GF-D8 (cell line): Measurements from ENCODE around the gene RPRML.
"Not testable (repeated sequence)": the region's sequence is repeated elsewhere in the genome, so short reads cannot be mapped to it uniquely, and the experiment has no call there.

Experiments used
- DNase-seq: peaks from one replicate; lab custom pipeline; 2025; lab: John Stamatoyannopoulos, UW

The RPRML gene

GRCh38 chr17:46976626-46977270 lies 2.3 kb downstream of the RPRML start:
- no peak for DNase-seq

- DNase-seq: no peak
Measured at GRCh38 chr17:46975287-46975686, 3.8 kb downstream of the RPRML start.

DNA sequence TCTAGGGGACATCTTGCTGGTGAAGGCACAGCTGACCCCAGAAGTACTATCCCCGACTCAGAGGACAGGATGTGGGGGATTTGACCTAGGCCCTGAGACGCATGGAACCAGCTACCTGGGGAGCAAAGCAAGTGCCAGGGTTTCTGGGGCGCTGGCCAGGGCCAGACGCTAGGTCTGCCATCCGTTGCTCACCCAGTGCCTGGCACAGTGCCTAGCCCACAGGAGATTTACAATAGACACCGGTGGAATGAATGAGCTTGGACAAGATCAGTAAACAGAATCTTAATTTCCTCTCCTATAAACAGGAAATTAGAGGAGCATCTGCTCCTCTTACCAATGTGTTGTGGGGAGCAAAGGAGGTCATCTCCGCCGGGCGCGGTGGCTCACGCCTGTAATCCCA lies 5.0 kb downstream of the RPRML start:
- DNase-seq: no peak

GRCh38 chr17:46972346-46972745 lies 6.7 kb downstream of the RPRML start:
- DNase-seq: no peak

- DNase-seq: no peak
Measured at GRCh38 chr17:46971647-46972300, 7.3 kb downstream of the RPRML start.

- DNase-seq: no peak
Measured at GRCh38 chr17:46968896-46969295, 10.2 kb downstream of the RPRML start.

DNA sequence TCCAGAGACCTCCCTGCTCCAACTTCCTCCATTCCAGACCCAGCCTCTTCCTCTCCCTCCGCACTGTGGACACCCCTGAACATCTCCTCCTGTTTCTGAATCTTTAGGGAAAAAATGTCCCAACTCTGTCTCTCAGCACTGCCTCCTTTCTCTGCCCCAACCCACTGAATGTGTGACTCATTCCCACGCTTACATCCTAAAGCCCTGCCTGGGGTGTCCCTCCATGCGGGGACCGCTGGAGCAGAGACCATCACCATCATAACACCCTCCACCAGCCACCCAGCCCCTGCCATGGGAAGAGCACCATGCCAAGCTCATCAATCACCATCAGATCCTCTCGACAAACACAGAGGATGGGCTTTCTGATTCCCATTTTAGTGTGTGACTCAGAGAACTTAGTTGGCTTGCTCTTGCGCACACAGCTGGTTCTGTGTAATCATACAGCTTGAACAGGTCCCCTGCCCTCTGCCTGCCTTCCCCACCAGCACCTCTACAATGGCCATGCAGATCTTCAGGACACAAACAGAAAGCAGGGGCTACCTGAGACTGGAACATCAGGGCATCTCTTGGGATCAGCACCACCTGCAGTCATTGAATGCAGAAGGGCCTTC lies 10.7 kb downstream of the RPRML start:
- DNase-seq: no peak

GRCh38 chr17:46964315-46965265 lies 14.5 kb downstream of the RPRML start:
- no peak for DNase-seq

DNA sequence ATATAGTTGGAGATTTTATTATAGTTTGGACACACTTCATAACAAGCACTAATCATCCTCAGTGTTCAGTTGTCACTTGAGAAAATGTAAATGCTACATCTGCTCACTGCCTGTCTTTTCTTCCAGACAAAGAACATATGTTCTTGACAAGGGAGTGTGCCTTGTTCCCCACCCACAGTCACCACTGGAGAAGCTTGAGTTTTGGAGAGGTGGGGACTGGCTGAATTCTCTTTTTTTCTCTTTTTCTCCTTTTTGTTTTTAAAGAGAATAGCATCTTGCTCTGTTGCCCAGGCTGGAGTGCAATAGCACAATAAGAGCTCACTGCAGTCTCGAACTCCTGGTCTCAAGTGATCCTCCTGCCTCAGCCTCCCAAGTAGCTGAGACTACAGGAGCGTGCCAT lies 15.5 kb downstream of the RPRML start:
- no peak for DNase-seq

DNA sequence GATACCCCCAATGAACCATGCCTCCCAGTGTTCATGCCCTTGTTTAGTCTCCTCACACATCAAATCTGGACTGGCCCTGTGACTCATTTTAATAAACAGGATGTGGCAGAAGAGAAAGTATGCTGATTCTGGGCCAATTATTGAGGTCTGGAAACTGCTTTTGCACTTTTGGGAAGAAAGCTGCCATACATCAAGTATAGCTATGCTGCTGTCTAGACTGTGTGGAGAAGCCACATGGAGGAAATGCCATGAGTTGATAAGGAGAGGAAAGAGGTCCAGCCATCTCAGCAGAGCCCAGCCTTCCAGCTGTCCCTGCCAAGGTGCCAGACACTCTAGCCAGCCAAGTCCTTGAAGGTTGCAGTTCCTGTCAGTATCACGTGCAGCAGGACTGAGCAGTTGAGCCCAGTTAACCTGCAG lies 16.7 kb downstream of the RPRML start:
- DNase-seq: no peak

DNA sequence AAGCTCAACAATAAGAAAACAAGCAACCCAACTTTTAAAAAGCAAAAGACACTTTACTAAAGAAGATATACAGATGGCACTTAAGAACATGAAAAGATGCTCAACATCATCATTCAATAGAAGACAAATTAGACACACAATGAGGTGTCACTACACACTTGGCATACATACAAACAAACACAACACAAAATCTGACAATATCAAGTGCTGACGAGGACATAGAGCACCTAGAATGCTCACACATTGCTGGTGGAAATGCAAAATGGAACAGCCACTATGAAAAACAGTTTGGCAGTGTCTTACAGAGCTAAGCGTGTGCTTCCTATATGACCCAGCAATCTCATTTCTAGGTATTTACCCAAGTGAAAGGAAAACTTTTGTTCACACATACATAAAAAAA lies 18.9 kb downstream of the RPRML start:
- DNase-seq: no peak

- no peak for DNase-seq
Measured at GRCh38 chr17:46958041-46958591, 20.9 kb downstream of the RPRML start.

DNA sequence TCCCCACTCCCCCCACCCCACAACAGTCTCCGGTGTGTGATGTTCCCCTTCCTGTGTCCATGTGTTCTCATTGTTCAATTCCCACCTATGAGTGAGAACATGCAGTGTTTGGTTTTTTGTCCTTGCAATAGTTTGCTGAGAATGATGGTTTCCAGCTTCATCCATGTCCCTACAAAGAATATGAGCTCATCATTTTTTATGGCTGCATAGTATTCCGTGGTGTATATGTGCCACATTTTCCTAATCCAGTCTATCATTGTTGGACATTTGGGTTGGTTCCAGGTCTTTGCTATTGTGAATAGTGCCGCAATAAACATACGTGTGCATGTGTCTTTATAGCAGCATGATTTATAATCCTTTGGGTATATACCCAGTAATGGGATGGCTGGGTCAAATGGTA lies 25.9 kb downstream of the RPRML start:
- not testable (repeated sequence) for DNase-seq

- no peak for DNase-seq
Measured at GRCh38 chr17:46952115-46952514, 26.9 kb downstream of the RPRML start.

GRCh38 chr17:46951706-46952105 lies 27.3 kb downstream of the RPRML start:
- no peak for DNase-seq

DNA sequence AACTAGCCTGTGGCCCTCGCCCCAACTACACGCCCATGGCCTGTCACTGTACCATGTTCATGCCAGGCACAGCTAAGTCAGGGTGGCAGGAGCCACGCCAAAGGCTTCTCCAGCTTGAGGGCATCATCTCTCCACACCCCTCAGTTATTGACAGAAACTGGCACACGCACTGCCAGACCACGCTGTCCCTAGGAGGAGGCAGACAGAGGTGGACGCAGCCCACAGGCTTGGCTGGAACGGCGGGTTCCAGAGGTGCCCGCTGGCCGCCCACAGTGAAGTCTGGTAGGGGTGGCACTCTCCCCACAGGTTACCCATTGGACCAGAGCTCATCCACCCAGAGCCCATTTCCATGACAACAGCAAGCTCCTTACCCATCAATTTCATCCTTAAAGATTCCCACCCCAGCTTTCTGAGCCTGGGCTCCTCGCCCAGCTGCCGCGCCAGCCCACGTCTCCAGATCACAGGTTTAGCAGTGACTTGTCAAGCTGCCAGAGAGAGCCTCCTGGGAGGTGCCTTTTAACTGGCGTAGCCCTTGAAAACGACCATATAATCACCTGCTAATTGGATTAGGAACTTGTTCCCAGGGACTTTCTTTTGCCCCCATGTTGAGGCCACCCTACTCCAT lies 27.9 kb downstream of the RPRML start:
- DNase-seq: no peak

DNA sequence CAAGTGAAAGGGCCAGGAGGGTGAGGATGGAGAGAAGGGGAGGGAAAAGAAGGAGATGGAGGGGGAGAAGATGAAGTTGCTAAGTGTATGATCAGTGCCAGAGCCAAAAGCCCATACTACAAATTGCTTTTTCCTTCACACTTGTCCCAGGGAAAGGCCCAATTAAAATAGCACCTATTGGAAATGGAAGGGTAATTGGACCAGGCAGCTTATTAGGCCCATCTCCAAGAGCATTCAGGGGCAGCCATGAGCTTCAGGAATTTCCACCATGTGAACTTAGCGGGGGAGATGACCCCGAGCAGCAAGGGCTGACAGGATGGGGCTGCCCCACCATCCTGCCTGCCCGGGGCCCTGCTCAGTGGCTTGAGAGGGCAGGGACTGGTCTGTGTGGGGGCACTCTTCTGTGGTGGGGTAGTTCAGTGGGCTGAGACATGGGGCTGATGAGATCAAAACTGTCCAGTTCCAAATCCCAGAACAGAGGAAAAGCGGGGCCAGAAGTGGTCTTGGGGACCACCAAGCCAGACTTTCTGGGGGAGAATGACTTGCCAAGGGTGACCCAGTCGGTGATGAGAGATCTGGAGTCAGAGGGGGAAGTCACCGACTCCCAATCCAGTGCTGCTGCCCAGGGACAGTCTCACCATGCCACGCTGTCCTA lies 28.6 kb downstream of the RPRML start:
- no peak for DNase-seq

DNA sequence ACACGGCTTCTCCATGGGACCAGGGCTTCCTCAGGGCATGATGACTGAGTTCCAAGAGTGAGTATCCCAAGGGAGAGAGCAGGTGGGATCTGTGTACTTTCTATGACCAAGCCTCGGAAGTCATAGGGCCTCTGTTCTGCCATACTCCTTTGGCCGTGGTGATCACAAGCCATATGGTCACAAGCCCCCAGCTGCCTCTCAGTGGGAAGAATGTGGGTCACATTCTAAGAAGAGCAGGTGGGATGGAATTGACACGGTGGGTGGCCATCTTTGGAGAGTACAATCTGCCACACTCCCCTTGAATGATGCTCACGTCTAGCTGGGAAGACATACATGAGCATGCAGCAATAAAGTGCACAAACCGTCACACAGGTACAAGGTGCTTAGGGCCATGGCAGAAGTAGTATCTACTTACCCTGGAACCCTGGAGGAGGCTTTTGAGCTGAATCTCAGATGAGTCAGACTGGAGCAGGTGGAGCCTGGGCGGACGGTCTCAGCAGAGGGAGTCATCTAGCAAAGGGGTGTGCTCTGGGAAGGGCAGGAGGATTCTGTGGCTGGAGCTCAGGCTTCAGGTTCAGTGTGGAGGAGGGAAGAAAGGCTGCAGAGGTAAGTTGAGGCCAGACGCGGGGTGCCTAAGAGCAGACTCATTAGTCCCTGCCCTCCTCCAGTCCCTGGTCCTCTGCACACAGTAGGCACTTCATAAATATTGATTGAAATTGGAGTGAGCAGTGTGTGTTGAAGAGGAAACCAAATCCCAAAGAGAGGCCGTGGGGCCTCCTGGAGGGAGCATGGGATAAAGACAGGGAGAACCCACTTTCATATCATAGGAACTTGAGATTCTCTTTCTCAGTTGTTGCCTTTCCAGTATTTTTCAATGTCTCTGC lies 29.5 kb downstream of the RPRML start:
- DNase-seq: no peak

DNA sequence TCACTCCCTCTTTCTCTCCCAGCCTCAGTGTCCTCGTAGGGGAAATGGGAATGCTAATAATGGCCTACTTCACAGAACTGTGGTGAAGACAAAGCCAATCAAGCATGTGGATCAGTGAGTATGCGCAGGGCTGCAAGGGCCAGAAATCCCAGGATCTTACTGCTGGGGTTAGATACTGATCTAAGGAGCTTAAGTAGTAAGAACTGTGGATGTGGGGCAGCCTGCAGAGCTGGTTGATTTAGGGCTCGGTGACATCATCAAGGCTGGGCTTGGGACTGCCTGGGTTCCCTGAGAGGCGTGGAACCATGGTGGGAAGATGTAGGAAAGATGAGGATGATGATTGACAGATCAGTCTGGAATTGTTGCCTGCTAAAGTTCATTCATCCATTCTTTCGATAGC lies 30.5 kb downstream of the RPRML start:
- no peak for DNase-seq

- no peak for DNase-seq
Measured at GRCh38 chr17:46947216-46947615, 31.8 kb downstream of the RPRML start.
